Measurements from ENCODE around the gene RNF213. TPM values are rescaled to one million over a fixed set of nuclear protein-coding genes. Genes with fewer than 3 reads are reported as not detected.

The RNF213 gene
- total RNA-seq, 1 experiment from 2014 or later: 44.5 TPM

GRCh38 chr17:80376531-80376930, 115.9 kb downstream of the RNF213 start:
- no TSS peak for BruUV-seq (replicated peaks)
- peaks cover 20 to 34% of the 10 kb centered on the region in 2 experiments; a peak in 3 of 4 replicates for H3K36me3 ChIP-seq (ENCODE audit: control insufficient read depth in 1 of 2, insufficient read depth in 2 of 2, low read length in 2 of 2)

GRCh38 chr17:80377798-80378197, 117.1 kb downstream of the RNF213 start:
- no peaks in the 10 kb centered on the region for H3K79me2 ChIP-seq (ENCODE audit: insufficient read depth, low read length)
- H3K4me2 ChIP-seq (ENCODE audit: low read length): no peak overlapping the region
- H3K9me3 ChIP-seq (ENCODE audit: control insufficient read depth in 1 of 2, insufficient read depth in 1 of 2, low read depth in 1 of 2, low read length in 2 of 2): no peaks in the 10 kb centered on the region
- intact Hi-C loops (cut with micrococcal nuclease): loop anchor here (1.0 kb wide), 1 partner anchor 48 kb away; no protein-coding TSS in a partner anchor
- H2AFZ ChIP-seq (ENCODE audit: low read depth, low read length, poor library complexity, severe bottlenecking): no peak overlapping the region
- BruUV-seq (replicated peaks): no TSS peak
- no peak for ATAC-seq
- POLR2A ChIA-PET: no interaction called here
- DNase-seq (ENCODE audit: low read depth, low spot score): no peak
- H3K9me2 ChIP-seq (ENCODE audit: insufficient read depth): no peaks in the 10 kb centered on the region
- H3K27me3 ChIP-seq (ENCODE audit: insufficient read depth, low read length): no peaks in the 10 kb centered on the region
- no peaks in the 10 kb centered on the region for H3K4me1 ChIP-seq (ENCODE audit: control insufficient read depth in 1 of 2, insufficient read depth in 2 of 2, low read length in 2 of 2)
- peaks cover 16 to 37% of the 10 kb centered on the region in 2 experiments; a peak in 3 of 4 replicates for H3K36me3 ChIP-seq (ENCODE audit: control insufficient read depth in 1 of 2, insufficient read depth in 2 of 2, low read length in 2 of 2)
- no peak overlapping the region for H3K27ac ChIP-seq (ENCODE audit: low read depth, low read length)
- TF ChIP-seq FOSL1 (IDR thresholded peaks at IDR 0.05; ENCODE audit: low read depth) (no peak), CBX3 (IDR thresholded peaks at IDR 0.05; ENCODE audit: low read depth) (no peak), POLR2AphosphoS5 (IDR thresholded peaks at IDR 0.05; ENCODE audit: low read depth, low read length) (no peak), ELF1 (IDR thresholded peaks at IDR 0.05; ENCODE audit: borderline replicate concordance, low read depth) (no peak)
- H3K4me3 ChIP-seq (replicated peaks in 1 of 2; ENCODE audit: low read depth in 1 of 2, low read length in 2 of 2): no peak overlapping the region
- H3K9ac ChIP-seq (ENCODE audit: low read length): no peak overlapping the region
- H4K20me1 ChIP-seq (ENCODE audit: insufficient read depth): no peaks in the 10 kb centered on the region
- CTCF ChIA-PET: interaction anchor here (0.7 kb wide), 1 partner anchor 276 kb away, joined by 3 read pairs; the partner anchor contains the start of gene GAA
- RAD21 ChIA-PET (ENCODE audit: low non-redundant PET in 1 of 2, low total read pairs in 2 of 2, uncharacterized antibody in 2 of 2, unreplicated experiment in 2 of 2): no interaction called here

More at GRCh38 chr17:80376531-80376930, 115.9 kb downstream of the RNF213 start:
- no peak for TF ChIP-seq ZFX (IDR thresholded peaks at IDR 0.05)
- TF ChIP-seq ZBTB33 (IDR thresholded peaks at IDR 0.05; ENCODE audit: extremely low read depth, insufficient replicate concordance, low read length): no peak
- no peak for TF ChIP-seq EGR1 (IDR thresholded peaks at IDR 0.05; ENCODE audit: low read depth)
- ATAC-seq (no peak), DNase-seq (ENCODE audit: low read depth, low spot score) (no peak)
- intact Hi-C loops (cut with micrococcal nuclease): no loop called here
- H3K4me3 ChIP-seq (replicated peaks in 1 of 2; ENCODE audit: low read depth in 1 of 2, low read length in 2 of 2): no peak overlapping the region
- H3K9ac ChIP-seq (ENCODE audit: low read length): no peak overlapping the region
- H3K27me3 ChIP-seq (ENCODE audit: insufficient read depth, low read length): no peaks in the 10 kb centered on the region
- H4K20me1 ChIP-seq (ENCODE audit: insufficient read depth): no peaks in the 10 kb centered on the region
- POLR2A ChIA-PET: interaction anchor here (1.0 kb wide), 1 partner anchor 10 kb away, joined by 3 read pairs; no protein-coding TSS in a partner anchor
- CTCF ChIA-PET: no interaction called here
- RAD21 ChIA-PET (ENCODE audit: low non-redundant PET in 1 of 2, low total read pairs in 2 of 2, uncharacterized antibody in 2 of 2, unreplicated experiment in 2 of 2): no interaction called here
- H3K4me2 ChIP-seq (ENCODE audit: low read length): no peak overlapping the region
- no peaks in the 10 kb centered on the region for H3K9me3 ChIP-seq (ENCODE audit: control insufficient read depth in 1 of 2, insufficient read depth in 1 of 2, low read depth in 1 of 2, low read length in 2 of 2)
- H3K27ac ChIP-seq (ENCODE audit: low read depth, low read length): no peak overlapping the region
- no peaks in the 10 kb centered on the region for H3K4me1 ChIP-seq (ENCODE audit: control insufficient read depth in 1 of 2, insufficient read depth in 2 of 2, low read length in 2 of 2)
- no peaks in the 10 kb centered on the region for H3K9me2 ChIP-seq (ENCODE audit: insufficient read depth)
- H3K79me2 ChIP-seq (ENCODE audit: insufficient read depth, low read length): no peaks in the 10 kb centered on the region
- H2AFZ ChIP-seq (ENCODE audit: low read depth, low read length, poor library complexity, severe bottlenecking): no peak overlapping the region
